Glomerular endothelial cell (primary cell): ENCODE data around the gene TSKU. TPM values are rescaled to one million over a fixed set of nuclear protein-coding genes. Genes with fewer than 3 reads are reported as not detected.

Experiments
- DNase-seq: peaks from one replicate; pipeline ENCODE4 v3.0.0-alpha.2; 2011; ENCODE audit warnings: low read depth, low spot score; ENCODE audit errors: extremely low read depth
- total RNA-seq: library from RNA; depleted of rRNA; stranded (reverse); fragments of >200 nt; gene quantifications from 2 replicates; pipeline ENCODE4 v1.2.3, GENCODE V29; 2015

The TSKU gene
- total RNA-seq, 1 donor from 2014 or later = 34.9 TPM

DNA sequence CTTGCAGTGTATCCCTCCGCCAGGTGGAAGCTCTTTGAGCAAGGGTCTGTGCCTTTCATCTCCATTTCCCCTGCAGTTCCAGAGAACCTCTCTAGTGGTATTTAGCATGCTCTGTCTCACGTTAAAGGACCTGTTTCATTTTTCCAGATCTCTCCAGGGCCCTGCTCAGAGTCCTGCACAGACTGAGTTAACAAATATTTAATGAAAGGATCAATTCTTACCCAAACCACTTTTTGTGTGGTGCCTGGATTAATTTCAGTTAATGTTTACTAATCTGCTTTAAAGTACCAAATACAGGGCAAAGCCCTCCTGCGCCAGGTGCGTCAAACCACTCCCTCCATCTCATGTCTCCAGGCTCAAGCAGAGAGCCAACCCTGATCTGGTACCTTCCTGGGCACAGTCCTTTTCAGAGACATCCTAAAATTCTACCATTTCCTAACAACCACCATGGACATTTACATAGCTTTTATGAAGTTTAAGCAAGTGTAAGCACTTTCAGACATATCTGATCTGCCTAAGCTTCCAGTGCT lies 58.8 kb downstream of the TSKU start:
- DNase-seq = no peak

GRCh38 chr11:76843907-76844306 lies 60.8 kb downstream of the TSKU start:
- DNase-seq = no peak

GRCh38 chr11:76844511-76844910 lies 61.4 kb downstream of the TSKU start:
- no peak for DNase-seq

DNA sequence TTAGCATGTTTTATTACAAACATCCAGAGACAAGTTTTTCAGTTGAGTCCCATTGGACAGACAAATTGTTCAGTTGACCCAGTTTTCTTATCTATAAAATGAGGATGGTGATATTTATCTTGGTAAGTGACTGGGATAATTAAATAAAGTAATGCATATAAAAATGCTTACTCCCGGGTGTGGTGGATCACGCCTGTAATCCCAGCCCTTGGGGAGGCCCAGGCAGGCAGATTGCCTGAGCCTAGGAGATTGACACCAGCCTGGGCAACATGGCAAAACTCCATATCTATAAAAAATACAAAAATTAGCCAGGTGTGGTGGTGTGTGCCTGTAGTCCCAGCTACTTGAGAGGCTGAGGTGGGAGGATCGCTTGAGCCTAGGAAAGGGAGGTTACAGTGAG lies 61.9 kb downstream of the TSKU start:
- no peak for DNase-seq

DNA sequence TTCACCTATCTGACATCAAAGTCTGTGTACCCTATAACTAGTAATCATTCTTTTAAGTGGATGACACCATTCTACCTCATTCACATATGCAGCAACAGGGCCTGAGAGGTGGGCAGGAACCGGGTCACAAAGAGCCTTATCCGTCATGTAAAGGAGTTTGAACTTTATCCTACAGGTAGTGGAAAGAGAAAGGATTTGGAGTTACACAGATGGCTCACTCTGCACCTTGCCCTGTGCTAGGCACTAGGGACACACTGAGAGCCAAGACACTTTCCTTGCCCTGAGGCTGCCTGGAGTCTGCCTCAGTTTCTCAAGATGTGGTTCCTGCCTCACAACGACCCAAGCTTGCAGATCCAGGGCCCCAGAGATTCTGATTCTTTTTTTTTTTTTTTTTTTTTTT lies 63.3 kb downstream of the TSKU start:
- DNase-seq = no peak

Other genes with a start within 250 kb of the TSKU start
- 121 and 177 TPM in 2 replicates for gene LRRC32, start 112.6 kb upstream of the TSKU start, total RNA-seq
- 22.1 and 31.9 TPM in 2 replicates for gene ACER3, start 77.6 kb downstream of the TSKU start, total RNA-seq